Measurements from ENCODE around the gene SEC61A2.
A peak's percentile ranks its signal among the peaks of the same experiment; 100 is the strongest.
"Not testable (repeated sequence)": the region's sequence is repeated elsewhere in the genome, so short reads cannot be mapped to it uniquely, and the experiment has no call there.

SEC61A2 gene

DNA sequence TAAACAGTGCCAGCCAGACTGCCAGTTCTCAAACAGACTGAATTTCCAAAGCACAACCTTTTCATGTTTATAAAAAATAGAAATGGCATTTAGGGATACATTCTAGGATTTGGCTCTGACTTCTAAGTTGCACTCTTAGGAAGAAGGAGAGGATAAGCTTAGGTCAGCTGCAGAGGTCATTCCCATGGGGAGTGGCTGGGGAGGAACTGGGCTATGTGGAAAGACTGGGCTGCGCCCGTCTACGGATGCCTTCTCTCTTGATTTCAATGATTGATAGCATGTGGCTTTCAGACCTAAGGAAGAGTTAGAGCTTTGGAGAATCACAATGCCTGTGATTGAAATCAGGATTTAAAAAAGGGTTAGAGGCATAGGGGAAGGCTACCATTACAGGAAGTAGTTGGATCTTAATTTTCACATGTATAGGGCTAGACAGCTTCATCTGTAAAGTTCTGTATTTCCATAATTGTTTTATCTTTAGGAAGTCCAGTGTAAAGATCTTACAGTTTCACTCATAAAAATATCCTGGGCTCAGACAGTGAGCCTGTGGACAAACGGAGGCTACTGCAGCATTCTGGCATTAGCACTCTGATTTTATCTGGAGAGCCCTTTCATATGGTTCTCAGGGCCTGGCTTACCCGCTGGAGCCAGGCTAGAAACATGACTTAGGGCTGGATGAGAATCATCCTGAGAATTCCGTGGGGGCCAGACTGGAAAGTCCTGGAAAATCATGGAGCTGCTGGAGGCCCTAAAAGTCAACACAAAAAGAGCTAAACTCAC is 36.7 kb downstream of the SEC61A2 start:
- DNase-seq (ENCODE audit: low read depth in 1 of 2, low spot score in 1 of 2): no peak
- in situ Hi-C loops (cut with HindIII; ENCODE audit: low pct_unique_long_range_greater_than_20kb, low sequenced_read_pairs): no loop called here
- TF ChIP-seq JUND (IDR thresholded peaks at IDR 0.05; ENCODE audit: low read depth): no peak

DNA sequence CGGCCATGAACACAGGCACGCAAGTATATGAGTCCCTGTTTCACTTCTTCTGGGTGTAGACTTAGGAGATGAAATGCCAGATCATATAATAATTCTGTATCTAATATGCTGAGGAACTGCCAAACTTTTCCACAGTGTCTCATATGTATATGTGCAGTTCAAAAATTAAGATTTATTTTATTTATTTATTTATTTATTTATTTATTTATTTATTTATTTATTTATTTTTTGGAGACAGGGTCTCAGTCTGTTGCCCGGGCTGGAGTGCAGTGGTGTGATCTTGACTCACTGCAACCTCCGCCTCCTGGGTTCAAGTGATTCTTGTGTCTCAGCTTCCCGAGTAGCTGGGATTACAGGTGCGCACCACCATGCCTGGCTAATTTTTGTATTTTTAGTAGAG is 42.0 kb downstream of the SEC61A2 start:
- in situ Hi-C loops (cut with HindIII; ENCODE audit: low pct_unique_long_range_greater_than_20kb, low sequenced_read_pairs); DNase-seq (ENCODE audit: low read depth in 1 of 2, low spot score in 1 of 2): not testable (repeated sequence)

DNA sequence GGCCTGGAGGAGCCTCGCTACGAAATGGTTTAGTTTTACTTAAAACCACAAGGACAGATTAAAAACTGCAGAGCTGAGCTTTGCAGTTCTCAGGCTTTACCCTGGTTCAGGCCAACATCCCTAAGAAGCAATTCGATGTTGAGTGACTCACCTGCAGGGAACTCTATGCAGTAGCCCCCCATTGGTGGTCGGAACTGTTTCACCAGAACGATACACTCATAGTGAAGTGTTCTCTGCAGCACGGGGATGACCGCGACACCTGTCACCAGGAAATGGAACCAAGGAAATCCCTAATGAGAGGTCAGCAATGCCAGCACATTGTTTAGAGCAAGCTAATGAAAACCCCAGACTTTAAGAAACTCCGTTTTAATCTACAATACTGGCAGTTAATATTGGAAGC is 48.2 kb downstream of the SEC61A2 start:
- in situ Hi-C loops (cut with HindIII; ENCODE audit: low pct_unique_long_range_greater_than_20kb, low sequenced_read_pairs): no loop called here
- no peak for DNase-seq (ENCODE audit: low read depth in 1 of 2, low spot score in 1 of 2)
- TF ChIP-seq JUND (IDR thresholded peaks at IDR 0.05; ENCODE audit: low read depth): no peak

DNA sequence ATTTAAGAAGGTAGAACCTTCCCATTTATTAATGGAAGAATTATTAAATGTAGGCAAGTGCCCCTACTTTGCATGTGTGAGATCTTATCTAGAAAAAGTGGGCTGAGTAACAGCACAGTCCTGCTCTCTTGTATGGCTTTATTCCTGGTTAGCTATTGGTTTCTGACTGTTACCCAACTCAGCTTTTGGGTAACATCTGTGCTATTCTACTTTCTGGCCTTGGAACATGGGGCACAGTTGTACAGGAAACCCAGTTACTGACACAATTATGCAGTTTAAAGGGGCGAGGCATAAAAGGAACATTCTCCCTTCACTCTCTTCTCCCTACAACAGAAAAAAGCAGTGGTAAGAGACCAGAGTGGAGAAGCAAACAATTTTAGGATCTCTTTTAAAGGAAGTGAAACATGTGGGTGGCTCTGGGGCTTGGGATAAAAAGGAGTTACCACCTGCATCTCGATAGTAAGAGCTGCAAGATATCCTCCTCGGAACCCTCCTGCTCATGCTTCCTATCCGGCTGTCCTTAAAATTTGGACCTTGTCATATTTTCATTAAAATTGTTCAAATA is 50.2 kb downstream of the SEC61A2 start:
- TF ChIP-seq JUND (IDR thresholded peaks at IDR 0.05; ENCODE audit: low read depth): no peak
- no peak for DNase-seq (ENCODE audit: low read depth in 1 of 2, low spot score in 1 of 2)
- in situ Hi-C loops (cut with HindIII; ENCODE audit: low pct_unique_long_range_greater_than_20kb, low sequenced_read_pairs): no loop called here

DNA sequence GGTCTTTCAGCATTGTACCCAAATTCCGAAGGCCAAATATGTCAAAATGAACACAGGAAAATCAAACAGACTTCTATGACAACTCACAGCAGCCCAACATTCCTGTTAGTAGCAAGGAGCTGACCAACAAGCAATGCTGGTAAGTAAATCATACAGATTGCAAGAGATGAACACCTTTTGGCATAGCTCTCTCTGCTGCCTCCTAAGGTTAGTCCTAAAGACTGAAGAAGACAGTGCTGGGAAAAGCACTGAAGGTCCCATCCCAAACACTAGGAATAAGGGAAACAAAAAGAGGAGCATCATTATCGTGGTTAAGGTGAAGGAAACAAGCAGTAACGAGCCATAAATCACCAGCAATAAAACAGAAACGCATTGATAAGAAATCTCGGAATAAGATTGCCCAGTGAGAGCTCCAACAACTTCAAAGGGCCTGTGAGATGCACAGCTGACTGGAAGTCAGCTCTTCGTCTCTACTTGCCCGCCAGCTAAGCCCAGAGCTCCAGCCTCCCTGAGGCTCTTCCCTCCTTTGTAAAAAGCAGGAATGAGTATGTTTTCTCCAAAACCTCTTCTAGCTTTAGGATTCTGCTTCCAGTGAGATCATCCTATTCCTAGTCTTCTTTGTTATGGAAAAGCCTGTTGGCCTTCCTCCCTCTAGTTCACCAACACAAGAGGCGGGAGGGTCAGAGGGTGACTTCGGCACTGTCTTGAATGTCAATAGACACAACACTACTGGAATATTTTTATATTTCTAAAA is 50.9 kb downstream of the SEC61A2 start:
- peak in 1 of 2 experiments; percentile 29 for DNase-seq (ENCODE audit: low read depth in 1 of 2, low spot score in 1 of 2)
- in situ Hi-C loops (cut with HindIII; ENCODE audit: low pct_unique_long_range_greater_than_20kb, low sequenced_read_pairs): no loop called here
- TF ChIP-seq JUND (IDR thresholded peaks at IDR 0.05; ENCODE audit: low read depth): no peak

DNA sequence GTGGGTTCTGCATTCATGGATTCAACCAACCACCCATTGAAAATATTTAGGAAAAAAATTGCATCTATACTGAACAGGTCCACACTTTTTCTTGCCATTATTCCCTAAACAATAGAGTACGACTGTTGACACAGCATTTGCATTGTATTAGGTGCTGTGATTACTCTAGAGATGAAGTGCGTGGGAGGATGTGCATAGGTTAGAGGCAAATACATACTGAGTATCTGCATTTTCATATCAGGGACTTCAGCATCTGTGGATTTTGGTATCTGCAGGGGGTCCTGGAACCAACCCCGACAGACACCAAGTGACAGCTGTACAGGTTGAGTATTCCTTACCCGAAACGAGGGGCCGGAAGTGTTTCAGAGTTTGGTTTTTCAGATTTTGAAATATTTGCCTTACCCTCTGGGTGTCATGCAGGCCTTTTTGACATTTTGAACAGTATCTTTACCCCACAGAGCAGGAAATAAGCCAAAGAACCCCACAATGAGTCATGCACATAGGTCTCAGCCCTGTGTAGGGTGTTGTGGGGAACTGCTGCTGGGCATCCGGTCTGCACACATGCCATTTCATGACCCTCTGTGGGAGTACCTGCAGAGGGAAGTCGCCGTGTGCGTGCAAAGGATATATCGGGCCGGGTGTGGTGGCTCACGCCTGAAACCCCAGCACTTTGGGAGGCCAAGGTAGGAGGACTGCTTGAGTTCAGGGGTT is 51.7 kb downstream of the SEC61A2 start:
- TF ChIP-seq JUND (IDR thresholded peaks at IDR 0.05; ENCODE audit: low read depth): no peak
- in situ Hi-C loops (cut with HindIII; ENCODE audit: low pct_unique_long_range_greater_than_20kb, low sequenced_read_pairs): no loop called here

DNA sequence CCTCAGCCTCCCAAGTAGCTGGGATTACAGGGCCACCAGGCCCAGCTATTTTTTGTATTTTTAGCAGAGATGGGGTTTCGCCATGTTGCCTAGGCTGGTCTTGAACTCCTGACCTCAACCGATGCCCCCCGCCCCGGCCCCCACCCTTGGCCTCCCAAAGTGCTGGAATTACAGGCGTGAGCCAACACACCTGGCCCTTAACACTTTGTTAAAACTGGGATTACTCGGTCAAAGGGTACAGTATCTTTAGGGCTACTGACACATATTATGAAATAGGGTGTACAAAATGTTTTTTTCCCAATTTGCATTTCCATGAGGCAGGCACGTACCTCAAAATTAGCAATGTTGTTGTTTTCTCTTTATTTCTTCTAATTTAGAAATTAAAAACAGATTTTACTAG is 54.7 kb downstream of the SEC61A2 start:
- DNase-seq (ENCODE audit: low read depth in 1 of 2, low spot score in 1 of 2): no peak
- in situ Hi-C loops (cut with HindIII; ENCODE audit: low pct_unique_long_range_greater_than_20kb, low sequenced_read_pairs): no loop called here
- no peak for TF ChIP-seq JUND (IDR thresholded peaks at IDR 0.05; ENCODE audit: low read depth)

More for the DNA sequence above, 51.7 kb downstream of the SEC61A2 start:
- DNase-seq (ENCODE audit: low read depth in 1 of 2, low spot score in 1 of 2): no peak

DNA sequence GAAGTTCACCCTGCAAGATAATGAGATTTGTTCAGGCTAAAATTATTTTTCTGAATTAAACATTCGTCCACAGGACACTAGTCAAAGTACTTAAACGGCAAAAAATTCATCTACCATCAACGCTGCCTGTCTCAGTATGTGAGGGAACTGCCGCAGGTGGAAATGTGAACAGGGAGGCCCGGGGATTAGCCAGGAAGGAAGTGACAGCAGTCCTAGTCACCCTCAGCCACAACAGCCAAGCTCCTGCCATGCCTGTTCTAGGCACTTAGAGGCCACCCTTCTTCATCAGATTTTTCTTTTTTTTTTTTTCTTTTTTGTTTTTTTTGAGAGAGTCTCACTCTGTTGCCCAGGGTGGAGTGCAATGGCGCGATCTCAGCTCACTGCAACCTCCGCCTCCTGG is 56.8 kb downstream of the SEC61A2 start:
- no peak for TF ChIP-seq JUND (IDR thresholded peaks at IDR 0.05; ENCODE audit: low read depth)
- in situ Hi-C loops (cut with HindIII; ENCODE audit: low pct_unique_long_range_greater_than_20kb, low sequenced_read_pairs): no loop called here
- no peak for DNase-seq (ENCODE audit: low read depth in 1 of 2, low spot score in 1 of 2)

DNA sequence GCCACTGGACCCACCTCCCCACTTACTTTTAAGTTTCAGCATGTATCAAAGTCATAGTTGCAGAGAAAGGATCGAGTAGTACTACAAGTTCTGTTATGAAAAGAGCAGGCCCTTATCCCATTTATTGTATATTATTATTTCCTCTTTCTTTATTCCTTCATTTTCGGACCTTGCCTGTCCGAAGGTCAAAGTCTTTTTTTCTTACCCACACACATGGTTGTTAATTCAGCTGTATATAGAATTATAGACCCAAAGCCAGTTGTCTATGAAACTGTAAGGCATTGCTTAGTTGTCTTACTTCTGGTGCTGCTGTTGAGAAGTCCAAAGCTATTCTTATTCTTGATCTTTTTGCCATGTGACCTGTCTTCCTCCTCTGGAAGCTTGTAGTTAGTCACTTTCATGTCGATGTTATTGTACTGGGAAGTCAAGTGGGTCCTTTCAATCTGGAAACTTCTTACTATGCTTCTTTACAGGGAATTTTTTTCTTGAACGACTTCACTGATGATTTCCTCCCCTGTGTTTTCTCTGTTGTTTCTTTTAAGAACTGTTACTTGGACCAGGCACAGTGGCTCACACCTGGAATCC is 57.9 kb downstream of the SEC61A2 start:
- no peak for DNase-seq (ENCODE audit: low read depth in 1 of 2, low spot score in 1 of 2)
- in situ Hi-C loops (cut with HindIII; ENCODE audit: low pct_unique_long_range_greater_than_20kb, low sequenced_read_pairs): no loop called here
- TF ChIP-seq JUND (IDR thresholded peaks at IDR 0.05; ENCODE audit: low read depth): no peak

DNA sequence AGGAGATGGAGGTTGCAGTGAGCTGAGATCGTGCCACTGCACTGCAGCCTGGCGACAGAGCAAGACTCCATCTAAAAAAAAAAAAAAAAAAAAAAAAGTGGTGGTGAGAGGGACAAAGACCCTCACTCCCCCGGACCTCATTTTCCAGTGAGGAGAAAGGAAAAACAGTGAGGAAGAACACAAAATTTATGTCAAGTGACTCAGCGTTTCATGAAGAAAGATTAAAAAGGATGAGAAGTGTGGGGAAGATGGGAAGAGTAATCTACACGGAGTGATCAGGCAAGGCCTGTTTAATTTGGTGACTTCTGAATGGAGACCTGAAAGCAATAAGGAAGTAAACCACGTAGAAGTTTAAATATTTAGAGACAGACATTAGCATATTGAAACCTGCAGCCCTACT is 59.2 kb downstream of the SEC61A2 start:
- in situ Hi-C loops (cut with HindIII; ENCODE audit: low pct_unique_long_range_greater_than_20kb, low sequenced_read_pairs): no loop called here
- no peak for TF ChIP-seq JUND (IDR thresholded peaks at IDR 0.05; ENCODE audit: low read depth)
- no peak for DNase-seq (ENCODE audit: low read depth in 1 of 2, low spot score in 1 of 2)

DNA sequence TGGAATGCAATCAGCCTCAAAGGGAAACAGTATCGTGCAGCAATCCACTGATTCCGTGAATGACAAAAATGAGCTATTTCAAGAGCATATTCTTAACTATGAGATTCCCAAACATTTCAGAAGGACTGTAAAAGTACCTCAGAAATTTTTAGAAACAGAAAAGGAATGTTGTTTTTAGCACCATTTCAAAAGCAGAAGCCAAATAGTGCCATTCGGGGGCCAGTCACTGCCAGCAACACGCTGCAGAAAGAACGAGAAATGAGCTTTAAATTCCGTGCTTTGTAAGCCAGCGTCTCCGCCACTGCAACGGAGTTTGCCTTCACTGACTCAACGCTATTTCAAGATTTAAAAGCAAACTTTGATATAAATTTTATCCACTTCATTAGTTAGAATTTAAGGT is 59.9 kb downstream of the SEC61A2 start:
- DNase-seq (ENCODE audit: low read depth in 1 of 2, low spot score in 1 of 2): no peak
- no peak for TF ChIP-seq JUND (IDR thresholded peaks at IDR 0.05; ENCODE audit: low read depth)
- in situ Hi-C loops (cut with HindIII; ENCODE audit: low pct_unique_long_range_greater_than_20kb, low sequenced_read_pairs): no loop called here

DNA sequence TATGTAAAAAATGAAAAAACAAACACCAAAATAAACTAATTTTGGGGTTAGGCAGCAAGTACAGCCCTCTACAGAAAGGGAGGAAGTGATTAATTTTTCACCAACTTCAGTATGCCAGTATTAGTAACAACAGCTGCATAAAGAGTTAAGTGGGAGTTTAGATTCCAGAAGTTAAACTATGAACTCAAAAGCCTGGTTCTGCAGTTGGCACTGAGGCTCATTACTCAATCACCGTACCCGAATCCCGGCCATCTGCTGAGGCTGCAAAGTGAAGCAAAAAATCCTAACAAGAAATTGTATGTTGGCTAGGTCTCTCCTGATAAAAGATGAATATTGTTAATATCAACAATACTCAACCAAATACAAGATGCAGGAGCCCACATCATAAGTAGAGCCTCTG is 62.2 kb downstream of the SEC61A2 start:
- no peak for TF ChIP-seq JUND (IDR thresholded peaks at IDR 0.05; ENCODE audit: low read depth)
- in situ Hi-C loops (cut with HindIII; ENCODE audit: low pct_unique_long_range_greater_than_20kb, low sequenced_read_pairs): no loop called here
- DNase-seq (ENCODE audit: low read depth in 1 of 2, low spot score in 1 of 2): no peak

Data from T47D (cell line).